HFF-Myc (cell line): ENCODE measurements around the gene PAMR1.

ENCODE experiments used
- DNase-seq: peaks from one replicate; pipeline ENCODE4 v3.0.0-alpha.2; 2011; ENCODE audit warnings: low read depth; ENCODE audit errors: extremely low read depth
- H3K4me3 ChIP-seq: replicated peaks from 2 replicates; pipeline ENCODE4 v1.5.1; 2011; ENCODE audit warnings: low read depth, mild to moderate bottlenecking, control low read depth, low read length
- CTCF ChIP-seq: IDR thresholded peaks from 2 replicates; pipeline ENCODE4 v1.5.1; 2012; ENCODE audit warnings: mild to moderate bottlenecking, low read depth, low read length, control low read depth; ENCODE audit errors: missing control alignments

The PAMR1 gene

GRCh38 chr11:35388061-35388460 is 137.4 kb downstream of the PAMR1 start:
- no peak for TF ChIP-seq CTCF
- DNase-seq = no peak

GRCh38 chr11:35387111-35387982 is 138.1 kb downstream of the PAMR1 start:
- DNase-seq = no peak
- TF ChIP-seq CTCF = no peak
- H3K4me3 ChIP-seq = no peak overlapping the region

More at GRCh38 chr11:35388061-35388460, 137.4 kb downstream of the PAMR1 start:
- no peak overlapping the region for H3K4me3 ChIP-seq

GRCh38 chr11:35383953-35384352 is 141.5 kb downstream of the PAMR1 start:
- peak; percentile 4 for TF ChIP-seq CTCF
- DNase-seq = no peak
- H3K4me3 ChIP-seq = no peak overlapping the region
